H1 (cell line): ENCODE results near the gene SAPCD1.

Experiments
- CBX8 ChIP-seq: fragments of 300-800, 300-1000 bp; sonication (generic); IDR thresholded peaks from 2 replicates; pipeline ENCODE4 v1.7.1; 2016; ENCODE audit warnings: low read depth, low read length, borderline replicate concordance
- CEBPB ChIP-seq: IDR thresholded peaks from 2 replicates; pipeline ENCODE4 v1.6.1; 2012; ENCODE audit warnings: low read depth, low read length
- EZH2 ChIP-seq: fragments of 200-600 bp; sonication (generic); IDR thresholded peaks from 2 replicates; pipeline ENCODE4 v1.7.1; 2012; ENCODE audit warnings: low read depth, mild to moderate bottlenecking, moderate library complexity, low read length, inconsistent platforms; ENCODE audit not compliant: severe bottlenecking
- JUND ChIP-seq: IDR thresholded peaks from 2 replicates; pipeline ENCODE4 v1.6.1; 2011; ENCODE audit warnings: mild to moderate bottlenecking, improper control_type of control experiment, low read length
- MAX ChIP-seq: IDR thresholded peaks from 2 replicates; pipeline ENCODE4 v1.6.1; 2012; ENCODE audit warnings: inconsistent platforms
- NANOG ChIP-seq: IDR thresholded peaks from 2 replicates; pipeline ENCODE4 v1.6.1; 2011; ENCODE audit warnings: low read length, low read depth, mild to moderate bottlenecking, inconsistent platforms; ENCODE audit not compliant: insufficient read depth, poor library complexity, severe bottlenecking
- POLR2A ChIP-seq, 2 experiments: IDR thresholded peaks; 1 replicate in 1 of 2; 2 replicates in 1 of 2; pipeline ENCODE4 v1.6.1; 2011; ENCODE audit warnings: low read depth in 2 of 2, low read length in 2 of 2, mild to moderate bottlenecking in 2 of 2; ENCODE audit errors: control extremely low read depth in 1 of 2
- POLR2AphosphoS5 ChIP-seq: IDR thresholded peaks from 2 replicates; pipeline ENCODE4 v1.6.1; 2011; ENCODE audit warnings: low read depth, low read length
- RAD21 ChIP-seq, 2 experiments: IDR thresholded peaks in 1 of 2; conservative IDR thresholded peaks in 1 of 2; 2 replicates each; pipeline ENCODE4 v1.6.1; 2011; ENCODE audit warnings: low read depth in 2 of 2, low read length in 2 of 2, improper control_type of control experiment in 1 of 2, inconsistent platforms in 1 of 2, mild to moderate bottlenecking in 1 of 2, moderate library complexity in 1 of 2
- RFX5 ChIP-seq: IDR thresholded peaks from 2 replicates; pipeline ENCODE4 v1.6.1; 2011; ENCODE audit warnings: low read depth, low read length, improper control_type of control experiment, borderline replicate concordance
- YY1 ChIP-seq: IDR thresholded peaks from 2 replicates; pipeline ENCODE4 v1.6.1; 2011; ENCODE audit warnings: low read depth, mild to moderate bottlenecking, low read length
- TF ChIP-seq, protein P1 (sequence below), 3 experiments: IDR thresholded peaks; 1 replicate in 2 of 3; 2 replicates in 1 of 3; pipeline versions ENCODE4 v1.5.1 to v1.6.1; 2011; ENCODE audit warnings: low read length in 3 of 3, mild to moderate bottlenecking in 3 of 3, inconsistent platforms in 2 of 3, low read depth in 1 of 3, moderate library complexity in 1 of 3; ENCODE audit not compliant: insufficient read depth in 1 of 3; ENCODE audit errors: control extremely low read depth in 1 of 3

DNA sequence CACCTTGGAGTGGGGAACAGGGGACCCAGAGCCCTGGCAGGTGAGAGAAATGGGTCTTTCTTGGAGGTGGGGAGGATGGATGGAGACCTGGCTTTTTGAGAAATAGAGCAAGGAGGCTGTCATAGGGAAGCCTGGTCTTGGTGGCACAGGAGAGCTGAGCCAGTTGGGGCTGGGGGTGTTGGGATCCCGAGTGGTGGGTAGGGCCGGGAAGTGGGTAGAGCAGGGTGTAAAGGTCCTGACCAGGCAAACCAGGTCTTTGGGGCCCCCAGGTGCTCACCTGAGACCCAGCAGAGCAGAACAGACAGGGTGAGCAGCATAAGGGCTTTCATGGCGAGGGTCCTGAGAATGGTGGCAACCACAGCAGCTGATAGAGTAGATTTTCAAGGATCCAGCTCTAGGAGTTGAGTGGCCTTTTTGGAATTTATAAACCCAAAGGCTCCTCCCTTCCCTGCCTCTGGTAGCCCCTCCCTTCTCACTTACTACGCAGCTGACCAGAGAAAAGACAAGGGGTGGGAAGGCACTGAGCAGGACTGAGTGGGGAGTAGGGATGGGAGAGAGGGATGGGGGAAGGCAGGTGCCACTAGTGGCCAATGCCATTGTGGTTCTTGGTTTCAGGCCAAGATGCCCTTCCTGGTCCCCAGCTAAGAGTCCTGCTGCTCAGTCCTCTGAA is 41.0 kb upstream of the SAPCD1 start, which contains the start of gene LY6G6C:
- TF ChIP-seq, protein P1, sequence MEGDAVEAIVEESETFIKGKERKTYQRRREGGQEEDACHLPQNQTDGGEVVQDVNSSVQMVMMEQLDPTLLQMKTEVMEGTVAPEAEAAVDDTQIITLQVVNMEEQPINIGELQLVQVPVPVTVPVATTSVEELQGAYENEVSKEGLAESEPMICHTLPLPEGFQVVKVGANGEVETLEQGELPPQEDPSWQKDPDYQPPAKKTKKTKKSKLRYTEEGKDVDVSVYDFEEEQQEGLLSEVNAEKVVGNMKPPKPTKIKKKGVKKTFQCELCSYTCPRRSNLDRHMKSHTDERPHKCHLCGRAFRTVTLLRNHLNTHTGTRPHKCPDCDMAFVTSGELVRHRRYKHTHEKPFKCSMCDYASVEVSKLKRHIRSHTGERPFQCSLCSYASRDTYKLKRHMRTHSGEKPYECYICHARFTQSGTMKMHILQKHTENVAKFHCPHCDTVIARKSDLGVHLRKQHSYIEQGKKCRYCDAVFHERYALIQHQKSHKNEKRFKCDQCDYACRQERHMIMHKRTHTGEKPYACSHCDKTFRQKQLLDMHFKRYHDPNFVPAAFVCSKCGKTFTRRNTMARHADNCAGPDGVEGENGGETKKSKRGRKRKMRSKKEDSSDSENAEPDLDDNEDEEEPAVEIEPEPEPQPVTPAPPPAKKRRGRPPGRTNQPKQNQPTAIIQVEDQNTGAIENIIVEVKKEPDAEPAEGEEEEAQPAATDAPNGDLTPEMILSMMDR (IDR thresholded peaks at IDR 0.05; ENCODE audit: control extremely low read depth in 1 of 3, insufficient read depth in 1 of 3, low read depth in 1 of 3, low read length in 3 of 3): no peak
- TF ChIP-seq RFX5: no peak
- no peak for TF ChIP-seq CBX8
- no peak for TF ChIP-seq MAX
- no peak for TF ChIP-seq EZH2
- no peak for TF ChIP-seq RAD21 (IDR thresholded peaks at IDR 0.05 in 1 of 2, conservative IDR thresholded peaks at IDR 0.05 in 1 of 2; ENCODE audit: low read depth in 2 of 2, low read length in 2 of 2)
- no peak for TF ChIP-seq POLR2A (IDR thresholded peaks at IDR 0.05; ENCODE audit: control extremely low read depth in 1 of 2, low read depth in 2 of 2, low read length in 2 of 2)
- TF ChIP-seq POLR2AphosphoS5: no peak
- TF ChIP-seq YY1: no peak
- no peak for TF ChIP-seq CEBPB
- no peak for TF ChIP-seq NANOG
- TF ChIP-seq JUND: no peak
